ENCODE results near the gene CEACAM3.

DNA sequence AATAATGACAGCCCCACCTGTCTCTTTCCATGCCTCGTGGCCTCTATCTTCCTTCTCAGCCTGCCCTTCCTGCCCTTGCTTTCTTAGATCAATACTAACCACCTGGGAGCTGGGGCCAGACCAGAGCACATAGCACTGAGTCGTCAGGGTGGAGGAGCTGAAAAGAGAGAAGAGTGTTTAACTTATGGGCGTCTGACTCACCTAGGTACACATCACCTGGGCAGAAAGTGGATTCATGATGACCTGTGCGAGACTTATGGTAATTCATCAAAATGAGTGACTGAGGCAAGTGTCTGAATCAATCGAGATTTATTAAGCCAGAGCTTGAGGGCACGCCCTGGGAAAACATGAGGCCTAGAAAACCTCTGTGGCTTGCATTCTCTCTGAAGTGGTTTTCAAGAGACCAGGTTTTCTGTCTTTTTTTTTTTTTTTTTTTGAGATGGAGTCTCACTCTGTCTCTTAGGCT lies 21.8 kb upstream of the CEACAM3 start:
- no peak for TF ChIP-seq CTCF (conservative IDR thresholded peaks at IDR 0.05; ENCODE audit: low read length)
- no peak for TF ChIP-seq EZH2phosphoT487 (IDR thresholded peaks at IDR 0.05; ENCODE audit: borderline replicate concordance)
